Skeletal muscle cell (primary cell): Measurements from ENCODE around the gene CC2D2B.

Source experiments
- DNase-seq: peaks from one replicate; pipeline ENCODE4 v3.0.0-alpha.2; 2010; ENCODE audit warnings: low read depth
- H3K4me3 ChIP-seq: 2 replicates; pipeline ENCODE4 v1.5.1; 2011; ENCODE audit warnings: low read depth, mild to moderate bottlenecking, control low read depth, low read length, moderate library complexity

The CC2D2B gene

DNA sequence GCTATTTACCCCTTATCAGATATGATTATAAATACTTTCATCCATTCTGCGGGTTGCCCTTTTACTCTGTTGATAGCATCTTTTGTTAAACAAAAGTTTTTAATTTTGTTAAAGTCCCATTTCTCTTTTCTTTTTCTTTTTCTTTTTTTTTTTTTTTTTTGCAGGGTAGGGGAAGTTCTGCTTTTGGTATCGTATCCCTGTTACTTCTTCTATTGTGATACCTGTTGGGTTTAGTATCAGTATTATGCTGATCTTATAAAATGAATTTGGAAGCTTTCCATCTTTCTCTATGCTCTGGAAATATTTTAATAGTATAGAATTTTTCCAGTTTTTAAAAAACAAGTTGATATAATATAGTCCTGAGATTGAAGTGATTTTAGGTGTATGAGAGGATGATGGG lies 141.6 kb downstream of the CC2D2B start:
- DNase-seq = no peak
- H3K4me3 ChIP-seq = no peak overlapping the region

- H3K4me3 ChIP-seq = no peak overlapping the region
- no peak for DNase-seq
These were observed 146.2 kb downstream of the CC2D2B start for GRCh38 chr10:96053985-96054384.

DNA sequence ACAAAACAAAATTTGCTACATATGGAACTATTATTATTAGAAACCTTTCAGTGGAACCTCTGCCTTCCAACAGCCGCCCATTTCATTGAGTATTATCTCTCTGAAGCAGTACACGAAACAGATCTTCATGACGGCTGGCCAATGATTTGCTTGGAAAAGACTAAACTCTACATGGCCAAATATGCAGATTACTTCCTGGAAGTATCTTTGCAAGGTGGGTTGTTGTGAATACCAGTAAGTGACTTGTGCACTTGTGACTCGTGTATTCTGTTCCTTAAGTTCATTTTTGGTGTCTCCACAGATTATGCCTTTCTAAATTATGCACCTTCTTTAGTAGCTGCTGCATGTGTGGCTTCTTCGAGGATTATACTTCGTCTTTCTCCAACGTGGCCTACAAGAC lies 149.0 kb downstream of the CC2D2B start:
- no peak for DNase-seq
- H3K4me3 ChIP-seq = no peak overlapping the region

- DNase-seq = no peak
- no peak overlapping the region for H3K4me3 ChIP-seq
These were observed 153.5 kb downstream of the CC2D2B start for GRCh38 chr10:96061232-96061631.

- DNase-seq = no peak
- H3K4me3 ChIP-seq = no peak overlapping the region
These were observed 164.9 kb downstream of the CC2D2B start for GRCh38 chr10:96072674-96073073.

- DNase-seq = no peak
- no peak overlapping the region for H3K4me3 ChIP-seq
These were observed 165.9 kb downstream of the CC2D2B start for GRCh38 chr10:96073722-96074121.

DNA sequence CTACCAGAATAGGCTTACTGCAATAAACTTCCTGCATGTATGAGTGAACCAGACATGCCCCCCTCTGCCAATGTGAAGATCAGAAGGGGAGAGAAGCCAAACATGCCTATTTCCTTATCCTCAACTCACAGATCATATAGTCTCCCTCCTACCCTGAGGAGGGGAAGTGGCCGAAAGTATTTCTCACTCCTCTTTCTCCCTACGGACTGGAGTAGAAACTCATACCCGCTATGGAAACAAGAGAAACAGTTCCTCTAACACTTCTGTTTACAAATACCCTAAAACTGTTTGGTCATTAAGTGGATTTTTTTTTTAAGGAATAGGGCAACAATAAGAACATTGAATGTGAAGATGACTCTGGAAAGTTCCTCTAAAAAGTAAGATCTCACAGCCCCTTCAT lies 167.0 kb downstream of the CC2D2B start:
- DNase-seq = no peak
- no peak overlapping the region for H3K4me3 ChIP-seq

DNA sequence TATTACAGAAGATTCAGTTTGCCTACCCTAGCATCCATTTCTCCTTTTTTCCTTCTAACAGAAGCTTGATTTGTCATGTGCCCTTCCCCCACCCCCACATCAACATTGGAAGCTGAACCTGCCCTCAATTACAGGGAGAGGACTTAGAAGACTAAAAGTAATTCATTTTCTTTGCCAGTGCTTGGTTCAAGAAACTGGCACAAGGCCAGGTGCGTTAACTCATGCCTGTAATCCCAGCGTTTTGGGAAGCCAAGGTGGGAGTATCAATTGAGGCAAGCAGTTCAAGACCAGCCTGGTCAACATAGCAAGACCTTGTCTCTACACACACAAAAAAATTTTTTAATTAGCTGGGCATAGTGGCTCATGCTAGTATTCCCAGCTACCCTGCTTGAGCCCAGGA lies 168.2 kb downstream of the CC2D2B start:
- no peak for DNase-seq
- H3K4me3 ChIP-seq = no peak overlapping the region

- no peak overlapping the region for H3K4me3 ChIP-seq
- DNase-seq = no peak
These were observed 169.4 kb downstream of the CC2D2B start for GRCh38 chr10:96077156-96077555.

- H3K4me3 ChIP-seq = no peak overlapping the region
- no peak for DNase-seq
These were observed 174.4 kb downstream of the CC2D2B start for GRCh38 chr10:96082153-96082552.
